ENCODE measurements around the gene CFAP100. TPM values are rescaled to one million over a fixed set of nuclear protein-coding genes. Genes with fewer than 3 reads are reported as not detected.

CFAP100 gene
- polyA plus RNA-seq, 1 donor: 0.58 TPM

DNA sequence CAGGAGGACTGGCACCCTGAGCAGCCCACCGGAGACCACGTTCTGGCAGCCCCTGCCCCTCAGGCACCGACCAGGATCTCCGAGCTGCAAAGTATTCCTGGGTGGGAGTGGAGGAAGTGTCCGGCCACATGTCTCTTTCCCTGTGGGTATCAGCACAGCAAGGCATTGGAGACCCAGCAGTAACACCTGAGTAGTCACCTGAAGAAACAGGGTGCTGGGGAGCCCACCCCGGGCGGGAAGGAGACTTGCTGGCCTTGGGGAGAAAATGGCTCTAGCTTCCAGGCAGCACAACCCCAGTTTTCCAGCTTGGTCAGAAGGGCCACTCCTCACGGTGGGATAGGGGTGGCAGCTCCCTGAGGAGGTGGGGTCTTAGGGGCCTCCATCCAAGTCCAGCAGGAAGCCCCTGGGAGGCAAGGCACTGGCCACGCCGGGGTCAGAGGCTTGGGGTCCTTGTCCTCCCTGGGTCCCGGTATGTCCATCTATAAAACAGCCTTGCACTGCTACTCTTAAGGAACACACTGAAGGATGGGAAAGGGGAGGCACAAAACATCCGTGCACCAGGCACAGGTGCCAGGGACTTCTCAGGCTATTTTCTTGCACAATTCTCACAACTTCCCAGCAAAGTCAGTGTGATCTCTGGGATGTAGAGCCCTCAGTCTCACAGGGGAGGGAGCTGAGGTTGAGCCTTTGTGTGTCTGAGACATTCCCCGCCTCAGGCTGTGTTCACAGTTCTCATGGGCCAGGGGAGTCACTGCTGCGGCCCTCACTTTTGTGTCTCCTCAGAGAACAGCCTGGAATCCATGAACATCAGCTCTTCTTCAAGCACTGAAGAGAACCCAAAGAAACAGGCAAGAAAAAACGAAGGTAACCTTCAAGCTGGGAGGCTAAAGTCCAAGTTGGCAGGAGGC lies 11.9 kb downstream of the CFAP100 start:
- DNase-seq: no peak

GRCh38 chr3:126407412-126408044 lies 12.8 kb downstream of the CFAP100 start:
- no peak for DNase-seq

DNA sequence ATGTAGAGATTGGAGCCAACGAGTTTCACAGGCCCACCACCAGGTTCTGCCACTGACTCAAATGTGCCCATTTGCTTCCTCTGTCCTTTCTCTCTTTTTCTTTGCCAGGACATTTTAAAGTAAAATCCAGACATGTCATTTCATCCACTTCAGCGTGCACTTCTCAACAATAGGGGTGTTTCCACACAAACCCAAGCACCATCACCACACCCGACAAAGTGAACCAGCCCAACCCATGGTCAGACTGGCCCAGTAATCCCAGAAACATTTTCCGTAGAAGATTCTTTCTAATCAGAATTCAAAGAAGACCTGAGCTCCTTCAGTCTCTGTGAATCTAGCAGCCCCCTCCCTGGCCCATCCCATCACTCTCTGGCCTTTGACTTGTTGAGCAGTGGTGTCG lies 13.4 kb downstream of the CFAP100 start:
- no peak for DNase-seq

GRCh38 chr3:126412841-126413692 lies 18.4 kb downstream of the CFAP100 start:
- no peak for DNase-seq

DNA sequence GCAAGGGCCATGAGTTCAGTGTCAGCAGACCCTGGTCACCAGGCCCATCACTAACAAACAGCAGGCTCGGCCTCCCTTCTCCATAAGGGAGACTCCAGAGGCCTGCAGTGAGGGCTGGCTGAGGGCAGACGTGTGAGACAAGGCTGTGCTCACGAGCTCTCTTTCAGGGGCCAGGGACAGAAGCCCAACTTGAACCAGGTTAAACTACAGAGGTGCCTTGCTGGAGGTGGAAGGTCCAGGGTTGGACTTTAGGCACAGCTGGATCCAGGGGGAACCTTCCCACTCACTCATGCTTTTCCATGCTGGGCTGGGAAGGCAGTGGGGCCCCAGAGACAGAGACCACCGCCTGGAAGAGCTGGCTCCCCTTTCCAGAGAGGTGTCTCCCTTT lies 19.0 kb downstream of the CFAP100 start:
- DNase-seq: no peak

DNA sequence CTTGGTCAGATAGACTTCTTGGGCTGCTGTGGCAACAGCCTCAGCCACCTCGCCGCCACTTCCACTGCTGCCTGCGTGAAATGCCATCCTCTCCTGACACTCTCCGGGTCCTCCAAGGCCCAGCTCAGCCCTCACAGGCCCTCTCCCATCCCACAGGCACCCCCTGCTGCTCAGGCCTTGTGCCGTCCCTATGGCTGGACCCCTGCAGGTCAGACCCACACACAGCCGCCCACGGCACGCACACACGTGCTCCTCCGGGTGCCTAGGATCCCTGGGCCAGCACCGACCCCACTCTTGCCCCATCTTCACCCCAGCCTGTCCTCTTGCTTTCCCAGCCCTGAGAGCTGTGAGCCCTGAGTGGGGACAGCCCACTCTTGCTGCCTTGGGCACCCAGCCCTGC lies 19.7 kb downstream of the CFAP100 start:
- no peak for DNase-seq

DNA sequence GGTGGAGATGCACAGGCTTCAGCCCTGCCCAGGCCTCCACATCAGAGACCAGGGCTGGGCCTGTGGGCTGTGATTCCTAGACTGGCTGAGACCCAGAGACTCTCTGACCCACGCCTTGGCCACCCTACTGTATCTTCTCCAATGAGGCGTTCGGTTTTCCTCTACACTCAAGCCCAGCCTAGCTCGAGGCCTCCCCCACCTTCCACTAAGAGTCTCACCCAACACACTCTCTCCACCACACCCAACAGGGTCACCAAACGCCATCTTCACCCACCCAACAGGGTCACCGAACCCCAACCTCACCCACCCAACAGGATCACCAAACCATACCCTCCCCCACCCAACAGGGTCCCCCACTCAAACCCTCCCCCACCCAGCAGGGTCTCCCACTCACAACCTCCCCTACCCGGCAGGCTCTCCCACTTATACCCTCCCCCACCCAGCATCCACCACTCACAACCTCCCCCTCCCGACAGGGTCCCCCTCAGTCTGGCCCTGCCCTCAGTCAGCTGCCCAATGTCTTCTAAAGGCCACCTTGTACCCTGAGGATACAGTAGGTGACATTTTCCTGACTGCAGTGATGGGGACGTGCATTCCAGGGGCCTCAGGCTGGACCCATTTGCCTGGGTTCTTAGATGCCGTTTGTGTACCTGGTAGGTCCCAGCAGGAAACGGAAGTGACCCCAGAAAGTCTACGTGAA lies 20.4 kb downstream of the CFAP100 start:
- DNase-seq: no peak

DNA sequence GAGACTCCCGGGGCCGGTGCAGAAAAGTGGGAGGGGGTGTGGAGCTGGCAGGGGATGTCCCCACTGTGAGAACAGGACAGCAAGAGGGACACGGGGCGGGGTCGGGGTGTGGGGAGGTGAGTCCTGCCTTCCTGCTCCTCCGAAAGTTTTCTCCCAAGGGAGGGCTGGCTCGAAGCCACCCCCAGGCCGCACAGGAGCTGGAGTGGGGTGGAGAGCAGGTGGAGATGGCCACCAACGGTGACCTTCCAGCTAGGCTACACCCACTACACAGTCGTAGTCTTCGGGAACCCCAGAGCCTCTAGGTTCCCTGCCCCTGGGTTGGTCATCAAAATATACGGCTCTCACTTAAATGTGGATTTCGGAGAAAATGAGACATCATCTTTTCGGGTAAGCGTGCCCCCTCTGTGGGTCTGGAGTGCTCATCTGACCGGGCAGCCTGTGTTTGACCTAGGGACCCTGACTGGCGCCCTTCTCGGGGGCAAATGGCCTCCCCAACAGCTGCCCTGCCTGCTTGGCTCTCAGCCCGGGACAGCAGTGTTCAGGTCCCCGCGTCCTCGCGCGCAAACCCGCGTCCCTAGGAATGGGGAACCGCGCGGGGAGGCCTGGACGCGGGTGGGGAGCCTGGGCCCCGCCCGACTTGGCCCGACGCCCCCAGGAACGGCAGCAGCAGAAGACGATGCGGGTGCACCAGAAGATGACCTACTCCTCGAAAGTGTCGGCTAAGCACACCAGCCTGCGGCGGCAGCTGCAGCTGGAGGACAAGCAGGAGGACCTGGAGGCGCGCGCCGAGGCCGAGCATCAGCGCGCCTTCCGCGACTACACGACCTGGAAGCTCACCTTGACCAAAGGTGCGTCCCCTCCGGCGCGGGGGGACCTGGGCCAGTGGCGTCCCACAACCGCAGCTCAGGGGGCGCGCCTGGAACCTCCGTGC lies 21.2 kb downstream of the CFAP100 start:
- no peak for DNase-seq

GRCh38 chr3:126416943-126417342 lies 22.2 kb downstream of the CFAP100 start:
- DNase-seq: no peak

GRCh38 chr3:126417515-126417914 lies 22.8 kb downstream of the CFAP100 start:
- no peak for DNase-seq

- DNase-seq: no peak
Measured at GRCh38 chr3:126417981-126418530, 23.3 kb downstream of the CFAP100 start.

GRCh38 chr3:126418661-126419131 lies 24.0 kb downstream of the CFAP100 start:
- no peak for DNase-seq

GRCh38 chr3:126419151-126419703 lies 24.5 kb downstream of the CFAP100 start:
- no peak for DNase-seq

- no peak for DNase-seq
Measured at GRCh38 chr3:126419886-126420786, 25.4 kb downstream of the CFAP100 start.

- DNase-seq: no peak
Measured at GRCh38 chr3:126421573-126422119, 26.9 kb downstream of the CFAP100 start.

DNA sequence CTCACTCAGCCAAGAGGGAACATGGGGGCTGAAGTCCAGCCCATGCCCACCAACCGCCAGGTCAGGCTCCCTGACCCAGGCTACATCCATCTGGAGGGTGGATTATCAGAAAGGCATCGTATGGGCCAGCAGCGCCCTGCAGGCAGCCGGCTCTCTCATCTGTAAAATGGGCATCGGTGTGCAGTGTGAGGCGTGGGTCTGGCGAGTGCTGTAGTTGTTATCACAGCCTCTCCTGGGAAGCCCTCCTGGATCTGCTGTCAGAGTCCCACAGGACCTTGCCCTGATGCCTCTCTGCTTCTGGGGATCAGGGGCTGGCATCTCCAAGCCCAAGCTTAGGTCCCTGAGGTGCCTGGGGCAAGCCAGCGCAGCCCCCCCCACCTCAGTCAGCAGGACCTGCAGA lies 27.4 kb downstream of the CFAP100 start:
- no peak for DNase-seq

DNA sequence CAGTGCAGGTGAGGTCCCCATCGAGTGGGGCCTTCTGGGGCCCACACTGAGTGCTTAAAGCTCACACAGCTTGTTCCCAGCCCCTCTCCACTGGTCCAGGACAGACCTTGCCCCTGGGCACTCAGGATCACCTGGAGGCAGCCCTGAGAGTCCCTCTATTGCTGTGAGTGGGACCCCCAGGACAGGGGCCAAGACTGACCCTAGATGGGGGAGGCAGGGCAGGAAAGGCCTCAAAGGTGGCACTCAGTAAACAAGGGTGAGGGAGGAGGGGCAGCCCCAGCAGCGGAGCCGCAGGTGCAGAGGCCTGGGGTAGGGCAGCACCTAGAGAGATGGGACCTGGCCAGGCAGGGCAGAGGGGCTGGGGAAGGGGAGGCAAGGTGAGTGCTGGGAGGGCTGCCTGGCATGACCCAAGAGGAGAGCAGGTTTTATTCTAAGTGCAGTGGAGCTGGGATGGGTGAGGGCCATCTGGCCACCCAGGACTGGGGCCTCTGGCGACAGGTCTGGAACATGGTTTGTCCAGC lies 27.9 kb downstream of the CFAP100 start:
- DNase-seq: no peak

DNA sequence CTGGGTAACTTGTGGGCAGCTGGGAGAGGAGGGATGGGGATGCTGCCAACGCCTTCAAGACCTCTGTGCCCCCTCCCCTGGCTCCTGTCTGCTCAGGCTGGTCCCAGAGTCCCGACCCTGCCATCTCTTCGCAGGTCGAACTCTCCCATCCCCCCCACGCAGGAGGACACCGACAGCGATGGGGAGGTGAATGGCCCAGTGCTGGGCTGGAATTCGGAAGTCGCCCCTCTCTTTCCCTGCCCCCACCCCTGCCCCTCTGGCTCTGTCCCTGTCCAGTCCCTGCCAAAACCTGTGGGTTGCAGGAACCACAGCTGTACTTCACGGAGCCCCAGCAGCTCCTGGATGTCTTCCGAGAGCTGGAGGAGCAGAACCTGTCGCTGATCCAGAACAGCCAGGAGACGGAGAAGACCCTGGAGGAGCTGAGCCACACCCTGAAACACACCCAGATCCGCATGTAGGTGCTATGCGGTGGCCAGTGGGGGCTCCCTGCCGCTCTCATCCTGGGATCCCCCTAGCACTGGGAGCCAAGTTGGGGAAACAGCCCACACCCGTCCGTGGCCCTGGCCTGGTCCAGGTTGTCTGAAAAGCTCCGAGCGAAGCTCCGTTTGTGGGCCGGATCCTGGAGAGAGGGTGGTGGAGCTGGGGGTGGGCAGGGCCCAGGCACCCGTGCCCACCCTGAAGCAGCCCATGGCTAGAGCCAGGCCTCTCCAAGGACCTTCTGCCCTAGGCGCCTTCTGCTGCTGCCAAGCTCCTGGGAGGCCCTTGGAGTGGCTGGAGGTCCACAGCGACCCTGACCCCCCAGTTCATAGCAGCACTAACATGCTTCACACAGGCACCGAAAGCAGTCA lies 28.7 kb downstream of the CFAP100 start:
- no peak for DNase-seq

Data from hindlimb muscle (tissue), 1 donor.